Duodenal mucosa (tissue), 2 donors: ENCODE results near the gene TOP2B.

ENCODE experiments used
- H3K27ac ChIP-seq: one replicate; pipeline ENCODE4 v1.7.0; 2013; ENCODE audit warnings: low read depth, low read length
- H3K27me3 ChIP-seq, 2 donors: one replicate each; pipeline ENCODE4 v1.7.0; 2013; ENCODE audit warnings: low read length in 2 of 2, control low read depth in 1 of 2; ENCODE audit not compliant: insufficient read depth in 2 of 2, control insufficient read depth in 1 of 2
- H3K36me3 ChIP-seq, 2 donors: one replicate each; pipeline ENCODE4 v1.7.0; 2013; ENCODE audit warnings: low read length in 2 of 2, control low read depth in 1 of 2; ENCODE audit not compliant: insufficient read depth in 2 of 2, control insufficient read depth in 1 of 2
- H3K4me1 ChIP-seq, 2 donors: one replicate each; pipeline ENCODE4 v1.7.0; 2013; ENCODE audit warnings: low read length in 2 of 2, control low read depth in 1 of 2; ENCODE audit not compliant: insufficient read depth in 2 of 2, control insufficient read depth in 1 of 2
- H3K4me3 ChIP-seq, 2 donors: one replicate each; pipeline ENCODE4 v1.7.0; 2013; ENCODE audit warnings: low read length in 2 of 2, low read depth in 1 of 2
- H3K9ac ChIP-seq, 2 donors: one replicate each; pipeline ENCODE4 v1.7.0; 2013; ENCODE audit warnings: low read length in 2 of 2, low read depth in 1 of 2
- H3K9me3 ChIP-seq, 2 donors: one replicate each; pipeline ENCODE4 v1.7.0; 2013; ENCODE audit warnings: low read length in 2 of 2, control low read depth in 1 of 2; ENCODE audit not compliant: control insufficient read depth in 1 of 2

TOP2B gene

DNA sequence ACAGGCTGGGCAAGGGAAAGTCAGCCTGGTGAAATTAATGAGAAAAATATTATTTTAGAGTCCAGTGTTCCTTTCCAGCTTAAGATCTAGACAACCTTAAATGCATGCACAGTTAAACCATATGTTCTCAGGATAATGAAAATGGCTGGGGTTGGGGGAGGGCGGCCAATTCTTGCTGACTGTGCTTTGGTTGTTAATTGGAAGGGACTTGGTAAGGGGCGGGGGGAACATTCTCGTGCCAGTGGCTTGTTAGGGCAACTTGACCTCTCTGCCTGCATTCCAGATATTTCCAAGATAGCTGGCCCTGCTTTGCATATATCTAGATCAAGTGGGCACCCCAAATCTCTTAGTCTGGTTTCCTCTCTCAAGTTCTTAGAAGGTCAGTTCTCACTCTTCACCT is 112.5 kb downstream of the TOP2B start:
- Histone ChIP-seq H3K27me3 (peaks cover 0 to 4% of the 10 kb centered on the region in 2 donors), H3K9me3 (no peaks in the 10 kb centered on the region), H3K9ac (no peak overlapping the region), H3K4me1 (no peaks in the 10 kb centered on the region), H3K4me3 (no peak overlapping the region), H3K27ac (no peak overlapping the region), H3K36me3 (no peaks in the 10 kb centered on the region)

DNA sequence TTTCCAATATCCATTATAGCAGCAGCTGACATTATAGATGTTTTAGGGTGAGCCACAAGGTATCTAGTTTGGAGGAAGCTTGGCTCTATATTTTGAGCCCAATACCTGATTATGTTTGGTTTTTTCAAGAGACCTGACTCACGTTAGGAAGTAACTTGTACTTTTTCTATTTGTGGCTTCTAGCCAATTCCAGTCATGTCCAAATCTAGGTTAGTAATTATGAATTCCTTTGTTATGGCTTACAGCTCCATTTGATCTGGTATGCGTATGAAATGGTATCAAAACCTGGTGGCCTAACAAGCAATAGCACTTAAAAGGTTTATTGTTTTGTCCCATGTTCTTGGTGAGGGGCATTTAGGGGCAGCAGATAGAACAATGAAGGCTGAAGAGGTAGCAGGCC is 115.9 kb downstream of the TOP2B start:
- H3K27me3 ChIP-seq: no peaks in the 10 kb centered on the region
- no peak overlapping the region for H3K27ac ChIP-seq
- no peak overlapping the region for H3K4me3 ChIP-seq
- no peaks in the 10 kb centered on the region for H3K9me3 ChIP-seq
- H3K9ac ChIP-seq: no peak overlapping the region
- H3K4me1 ChIP-seq: no peaks in the 10 kb centered on the region
- H3K36me3 ChIP-seq: no peaks in the 10 kb centered on the region

DNA sequence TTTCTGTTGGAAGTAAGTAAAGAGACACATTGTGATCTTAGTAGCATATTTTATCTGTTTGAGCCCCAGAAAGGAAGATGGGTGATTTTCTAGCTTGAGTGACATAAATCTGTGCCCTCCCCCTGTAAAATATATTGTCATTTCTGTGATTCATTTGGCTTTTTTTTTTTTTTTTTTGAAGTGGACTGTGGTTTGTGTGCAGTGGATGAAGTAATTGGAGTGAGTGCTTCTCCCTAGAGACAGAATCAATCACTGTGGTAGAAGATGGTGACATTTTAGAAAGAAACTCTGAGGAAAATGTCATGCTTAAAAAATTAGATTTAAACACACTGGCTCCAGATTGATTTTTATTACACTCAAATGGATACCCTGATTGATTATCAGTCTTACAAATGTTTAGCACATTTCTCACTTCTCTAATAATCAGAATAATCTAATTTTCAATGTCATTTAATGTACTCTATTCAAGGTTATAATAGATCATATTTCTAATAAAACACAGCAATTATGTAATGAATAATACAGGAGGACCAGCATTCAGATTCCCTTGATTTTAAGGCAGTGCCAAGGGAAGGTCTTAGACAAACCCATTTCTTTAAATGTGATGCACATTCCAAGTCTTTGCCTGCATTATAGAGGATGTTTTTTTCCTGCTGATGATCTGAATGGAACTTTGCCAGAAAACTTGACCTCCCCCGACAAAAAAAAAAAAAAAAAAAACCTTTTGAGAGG is 116.6 kb downstream of the TOP2B start:
- H3K4me1 ChIP-seq: no peaks in the 10 kb centered on the region
- no peaks in the 10 kb centered on the region for H3K27me3 ChIP-seq
- H3K9ac ChIP-seq: no peak overlapping the region
- no peaks in the 10 kb centered on the region for H3K9me3 ChIP-seq
- no peaks in the 10 kb centered on the region for H3K36me3 ChIP-seq
- no peak overlapping the region for H3K27ac ChIP-seq
- H3K4me3 ChIP-seq: no peak overlapping the region
